NB4 (cell line): Measurements from ENCODE around the gene GRB10.

ENCODE experiments used
- DNase-seq: peaks from one replicate; pipeline ENCODE4 v3.0.0; 2010; ENCODE audit warnings: low read depth
- H3K4me3 ChIP-seq: one replicate; pipeline ENCODE4 v1.5.1; 2011; ENCODE audit warnings: mild to moderate bottlenecking, low read depth, low read length, moderate library complexity
- CTCF ChIP-seq: IDR thresholded peaks from one replicate; pipeline ENCODE4 v1.5.1; 2012; ENCODE audit warnings: low read depth, low read length
- MAX ChIP-seq: IDR thresholded peaks from 2 replicates; pipeline ENCODE4 v1.6.1; 2011; ENCODE audit warnings: low read depth, low read length
- MYC ChIP-seq: IDR thresholded peaks from 2 replicates; pipeline ENCODE4 v1.6.1; 2011; ENCODE audit warnings: low read depth, low read length
- POLR2A ChIP-seq: IDR thresholded peaks from 2 replicates; pipeline ENCODE4 v1.6.1; 2011; ENCODE audit warnings: mild to moderate bottlenecking; ENCODE audit not compliant: insufficient read length; ENCODE audit errors: extremely low read depth

Gene GRB10

GRCh38 chr7:50594734-50595485 lies 187.8 kb downstream of the GRB10 start:
- no peak for DNase-seq
- H3K4me3 ChIP-seq: no peak overlapping the region
- TF ChIP-seq MAX: no peak
- no peak for TF ChIP-seq CTCF
- TF ChIP-seq POLR2A: no peak
- no peak for TF ChIP-seq MYC

GRCh38 chr7:50594136-50594535 lies 188.6 kb downstream of the GRB10 start:
- no peak overlapping the region for H3K4me3 ChIP-seq
- no peak for DNase-seq
- TF ChIP-seq MAX (no peak), POLR2A (no peak), MYC (no peak), CTCF (no peak)

GRCh38 chr7:50592940-50593339 lies 189.8 kb downstream of the GRB10 start:
- TF ChIP-seq CTCF (no peak), MAX (no peak)
- no peak overlapping the region for H3K4me3 ChIP-seq
- no peak for DNase-seq

GRCh38 chr7:50591480-50592438 lies 190.9 kb downstream of the GRB10 start:
- no peak for DNase-seq
- H3K4me3 ChIP-seq: no peak overlapping the region
- TF ChIP-seq CTCF: no peak
- no peak for TF ChIP-seq MYC
- no peak for TF ChIP-seq MAX
- no peak for TF ChIP-seq POLR2A

GRCh38 chr7:50591098-50591479 lies 191.6 kb downstream of the GRB10 start:
- no peak for DNase-seq
- no peak overlapping the region for H3K4me3 ChIP-seq
- TF ChIP-seq MYC: no peak
- TF ChIP-seq POLR2A: no peak
- TF ChIP-seq CTCF: no peak
- no peak for TF ChIP-seq MAX
